ENCODE data around the gene MCL1.

- no peak for TF ChIP-seq POLR2A (IDR thresholded peaks at IDR 0.05; ENCODE audit: low read length)
- TF ChIP-seq GATA1 (IDR thresholded peaks at IDR 0.05; ENCODE audit: low read depth, low read length) = no peak
Observed at GRCh38 chr1:150552128-150552910, 27.1 kb downstream of the MCL1 start.

Measured in erythroblast (primary cell).